Measurements from ENCODE around the gene CASZ1.

Gene CASZ1

DNA sequence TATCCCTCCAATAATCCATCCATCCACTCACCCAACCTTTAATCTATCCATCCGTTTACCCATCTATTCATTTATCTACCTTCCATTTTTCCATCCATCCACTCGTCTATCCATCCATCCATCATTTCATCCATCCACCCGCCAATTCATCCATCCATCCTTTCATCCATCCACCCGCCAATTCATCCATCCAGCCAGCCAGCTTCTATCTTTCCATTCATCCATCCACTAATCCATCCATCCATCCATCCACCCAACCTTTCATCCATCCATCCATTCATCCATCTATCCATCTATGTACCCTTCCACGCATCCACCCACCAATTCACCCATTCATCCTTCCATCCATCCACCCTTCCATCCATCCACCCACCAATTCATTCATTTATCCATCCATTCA lies 10.5 kb upstream of the CASZ1 start:
- FAIRE-seq (no peak), DNase-seq (ENCODE audit: insufficient read length) (no peak)
- TF ChIP-seq POLR2AphosphoS5 (IDR thresholded peaks at IDR 0.05; ENCODE audit: low read depth, low read length) (no peak), TAF1 (IDR thresholded peaks at IDR 0.05; ENCODE audit: borderline replicate concordance, low read depth, low read length) (no peak), POLR2A (IDR thresholded peaks at IDR 0.05; ENCODE audit: low read depth, low read length) (no peak)

DNA sequence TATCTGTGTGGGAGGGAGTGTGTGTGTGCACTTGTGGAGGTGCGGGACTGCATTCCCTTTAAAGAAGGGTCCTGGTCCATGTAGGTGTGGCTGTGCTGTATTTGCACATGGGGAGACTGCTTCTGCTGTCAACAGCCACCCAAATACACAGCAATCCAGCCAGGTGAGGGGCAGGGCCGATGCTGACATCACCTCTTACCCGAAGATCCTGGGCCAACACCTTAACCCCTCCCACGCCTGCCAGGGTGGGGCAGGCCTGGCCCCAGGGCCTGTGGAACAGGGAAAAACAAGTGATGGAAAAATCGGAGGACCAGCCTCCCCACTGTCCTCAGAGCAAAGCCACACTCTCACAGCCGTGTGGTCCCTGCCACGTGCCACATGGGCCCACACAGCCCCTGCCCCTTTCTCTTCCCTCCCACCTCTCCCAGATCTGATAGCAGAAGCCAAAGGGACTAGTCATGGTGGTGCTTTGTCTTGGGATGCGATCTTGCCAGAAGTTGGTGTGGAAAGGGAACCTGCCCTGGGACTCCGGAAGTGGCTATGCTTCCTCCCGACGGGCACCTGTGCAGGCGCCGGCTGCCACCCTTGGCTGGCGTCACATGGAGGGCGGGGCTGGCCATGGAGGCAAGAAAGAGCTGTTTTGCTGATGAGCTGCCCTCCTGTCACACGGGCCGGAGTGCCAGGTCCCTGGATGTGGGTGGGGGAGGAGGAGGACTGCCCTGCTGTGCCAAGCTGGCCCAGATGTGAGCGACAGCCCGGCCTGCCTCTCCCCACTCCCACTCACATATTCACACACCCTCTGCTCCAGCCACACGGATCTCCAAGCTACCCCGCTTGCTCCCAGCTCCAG lies 7.8 kb upstream of the CASZ1 start:
- FAIRE-seq (no peak), DNase-seq (ENCODE audit: insufficient read length) (no peak)
- TF ChIP-seq POLR2AphosphoS5 (IDR thresholded peaks at IDR 0.05; ENCODE audit: low read depth, low read length) = no peak
- no peak for TF ChIP-seq TAF1 (IDR thresholded peaks at IDR 0.05; ENCODE audit: borderline replicate concordance, low read depth, low read length)
- no peak for TF ChIP-seq POLR2A (IDR thresholded peaks at IDR 0.05; ENCODE audit: low read depth, low read length)

DNA sequence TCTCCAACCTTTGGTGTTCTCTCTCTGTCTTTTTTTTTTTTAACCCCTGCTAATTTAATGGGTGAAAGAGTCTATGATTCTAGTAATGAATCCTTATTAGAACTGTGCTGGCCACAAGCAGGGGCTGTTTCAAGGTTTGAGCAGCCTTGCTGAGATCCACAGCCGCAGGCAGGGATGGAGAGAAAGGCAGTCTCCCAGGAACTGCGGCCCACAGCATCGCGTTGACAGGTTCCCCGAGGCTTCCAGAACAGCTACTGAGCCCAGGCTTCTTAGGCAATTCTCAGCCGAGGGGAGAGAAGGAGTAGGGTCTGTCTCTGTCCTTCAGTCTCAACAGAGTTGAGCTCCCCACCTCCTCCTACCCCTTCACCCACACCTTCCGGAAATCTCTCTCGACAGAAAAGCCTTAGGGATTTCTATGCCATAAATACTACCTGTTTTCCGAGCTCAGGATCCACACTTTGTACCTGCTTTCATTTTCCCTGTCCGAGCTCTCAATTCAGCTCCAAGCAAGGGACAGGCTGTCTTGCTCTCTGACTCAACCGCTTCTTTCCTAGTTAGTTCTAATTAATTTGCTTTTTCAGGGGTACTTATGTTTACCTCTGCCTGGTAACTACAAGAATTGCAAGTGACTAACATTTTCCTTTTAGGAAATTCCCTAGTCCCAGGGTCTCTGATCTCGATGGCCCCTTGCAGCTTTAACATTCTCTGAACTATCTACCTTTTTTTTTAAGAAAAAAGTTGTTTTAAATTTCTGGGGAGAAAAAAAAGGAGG lies 6.7 kb upstream of the CASZ1 start:
- DNase-seq (ENCODE audit: insufficient read length) (no peak), FAIRE-seq (no peak)
- no peak for TF ChIP-seq POLR2A (IDR thresholded peaks at IDR 0.05; ENCODE audit: low read depth, low read length)
- no peak for TF ChIP-seq POLR2AphosphoS5 (IDR thresholded peaks at IDR 0.05; ENCODE audit: low read depth, low read length)

DNA sequence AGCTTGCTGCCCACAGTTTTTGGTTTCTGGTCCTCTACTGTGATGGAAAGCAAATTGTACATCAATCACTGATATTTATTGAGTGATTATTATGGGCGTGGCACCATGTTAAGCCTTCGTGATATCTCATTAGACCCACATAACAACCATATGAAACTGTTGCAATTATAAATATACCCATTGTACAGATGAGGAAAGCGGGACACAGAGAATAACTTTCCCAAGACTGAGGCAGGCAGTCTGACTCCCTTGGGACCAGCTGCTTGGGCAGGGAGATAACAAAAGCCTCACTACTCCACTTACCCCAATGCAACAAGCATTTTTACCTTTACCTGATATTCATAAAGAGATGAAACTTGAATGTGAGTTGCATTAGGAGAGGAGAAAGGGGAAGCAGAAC lies 4.3 kb upstream of the CASZ1 start:
- DNase-seq (ENCODE audit: insufficient read length) (no peak), FAIRE-seq (no peak)
- TF ChIP-seq POLR2A (IDR thresholded peaks at IDR 0.05; ENCODE audit: low read depth, low read length) (no peak), POLR2AphosphoS5 (IDR thresholded peaks at IDR 0.05; ENCODE audit: low read depth, low read length) (no peak), TAF1 (IDR thresholded peaks at IDR 0.05; ENCODE audit: borderline replicate concordance, low read depth, low read length) (no peak)

DNA sequence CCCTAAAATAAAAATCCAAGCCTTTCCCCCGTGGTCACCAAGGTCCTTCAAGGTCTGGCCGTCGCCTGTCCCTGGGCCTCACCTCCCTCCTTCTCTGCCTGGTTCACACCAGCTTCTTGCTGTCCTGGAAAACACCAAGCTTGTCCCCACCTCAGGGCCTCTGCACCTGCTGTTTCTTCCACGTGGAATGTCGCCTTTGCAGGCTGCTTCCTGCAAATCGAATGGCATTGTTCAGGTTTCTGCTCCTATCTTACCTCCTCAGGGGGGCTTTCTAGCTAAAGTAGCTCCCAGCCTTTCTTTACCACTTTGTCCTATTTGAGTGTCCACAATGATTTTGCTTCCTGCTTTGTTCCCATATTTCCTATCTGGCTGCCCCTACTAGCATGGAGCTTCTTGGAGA lies 3.3 kb upstream of the CASZ1 start:
- FAIRE-seq (no peak), DNase-seq (ENCODE audit: insufficient read length) (no peak)
- no peak for TF ChIP-seq TAF1 (IDR thresholded peaks at IDR 0.05; ENCODE audit: borderline replicate concordance, low read depth, low read length)
- no peak for TF ChIP-seq POLR2AphosphoS5 (IDR thresholded peaks at IDR 0.05; ENCODE audit: low read depth, low read length)
- no peak for TF ChIP-seq POLR2A (IDR thresholded peaks at IDR 0.05; ENCODE audit: low read depth, low read length)

DNA sequence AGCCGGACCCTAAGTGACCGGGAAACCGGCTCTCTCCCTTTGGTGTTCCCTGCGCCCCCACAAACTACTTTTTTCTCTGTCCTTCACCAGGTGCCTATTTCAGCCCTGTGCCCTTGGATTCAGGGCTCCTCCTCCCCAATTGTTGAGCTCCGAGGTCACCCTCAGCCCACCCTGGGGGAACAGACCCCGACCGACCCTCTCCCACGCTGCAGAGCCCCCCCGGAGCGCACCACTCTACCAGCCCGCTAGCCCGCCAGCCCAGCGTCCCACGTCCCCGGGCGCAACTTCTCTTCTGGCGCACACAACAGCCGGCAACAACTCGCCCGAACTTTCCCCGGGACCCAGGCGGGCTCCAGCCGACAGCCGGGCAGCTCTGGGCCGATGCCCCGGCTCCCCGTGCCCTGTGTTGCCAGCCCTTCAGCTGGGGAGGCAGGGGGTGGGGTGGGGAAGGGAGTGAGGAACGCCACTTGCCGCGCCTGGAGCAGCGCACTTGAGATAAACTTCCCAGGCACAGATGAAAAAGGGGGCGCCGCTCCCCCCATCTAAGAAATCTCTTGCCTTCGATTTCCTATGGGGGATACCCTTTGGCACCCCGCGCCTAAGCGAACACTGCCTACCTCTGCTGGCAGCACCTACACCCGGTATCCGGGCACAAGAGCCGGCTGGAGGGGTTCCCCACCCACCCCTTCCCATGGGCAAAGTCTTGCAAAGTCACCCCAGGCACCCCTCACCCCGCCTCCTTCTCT lies 997 bp downstream of the CASZ1 start:
- TF ChIP-seq TAF1 (IDR thresholded peaks at IDR 0.05; ENCODE audit: borderline replicate concordance, low read depth, low read length) (no peak), POLR2A (IDR thresholded peaks at IDR 0.05; ENCODE audit: low read depth, low read length) (no peak), POLR2AphosphoS5 (IDR thresholded peaks at IDR 0.05; ENCODE audit: low read depth, low read length) (no peak)
- DNase-seq (ENCODE audit: insufficient read length) = no peak
- FAIRE-seq = no peak

DNA sequence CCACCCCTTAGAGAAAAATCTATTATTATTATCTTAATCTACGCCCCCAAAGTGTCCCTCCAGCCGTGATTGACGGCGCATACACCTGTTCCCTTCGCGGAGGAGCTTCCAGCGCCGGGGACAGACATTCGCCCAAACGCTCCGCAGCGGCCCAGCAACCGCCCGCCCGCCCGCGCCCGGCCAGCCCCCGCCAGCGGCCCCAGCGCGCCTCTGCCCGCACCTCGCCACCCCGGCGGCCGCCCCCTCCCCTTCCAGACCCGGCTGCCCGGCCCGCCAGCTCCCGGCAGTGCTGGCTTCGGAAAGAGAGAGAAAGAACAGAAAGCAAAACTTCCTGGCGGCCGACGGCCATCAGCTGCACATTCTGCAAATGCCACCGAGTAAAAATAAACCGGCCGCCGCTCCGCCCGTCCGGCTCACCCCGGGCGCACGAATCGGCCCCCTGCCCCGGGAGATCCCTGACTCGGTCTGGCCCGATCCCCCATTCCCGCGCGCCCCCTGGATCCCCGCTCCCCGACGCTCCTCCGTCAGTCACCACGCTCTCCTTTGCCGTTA lies 1.6 kb downstream of the CASZ1 start:
- TF ChIP-seq POLR2A (IDR thresholded peaks at IDR 0.05; ENCODE audit: low read depth, low read length) (no peak), POLR2AphosphoS5 (IDR thresholded peaks at IDR 0.05; ENCODE audit: low read depth, low read length) (no peak), TAF1 (IDR thresholded peaks at IDR 0.05; ENCODE audit: borderline replicate concordance, low read depth, low read length) (no peak)
- FAIRE-seq (no peak), DNase-seq (ENCODE audit: insufficient read length) (no peak)

DNA sequence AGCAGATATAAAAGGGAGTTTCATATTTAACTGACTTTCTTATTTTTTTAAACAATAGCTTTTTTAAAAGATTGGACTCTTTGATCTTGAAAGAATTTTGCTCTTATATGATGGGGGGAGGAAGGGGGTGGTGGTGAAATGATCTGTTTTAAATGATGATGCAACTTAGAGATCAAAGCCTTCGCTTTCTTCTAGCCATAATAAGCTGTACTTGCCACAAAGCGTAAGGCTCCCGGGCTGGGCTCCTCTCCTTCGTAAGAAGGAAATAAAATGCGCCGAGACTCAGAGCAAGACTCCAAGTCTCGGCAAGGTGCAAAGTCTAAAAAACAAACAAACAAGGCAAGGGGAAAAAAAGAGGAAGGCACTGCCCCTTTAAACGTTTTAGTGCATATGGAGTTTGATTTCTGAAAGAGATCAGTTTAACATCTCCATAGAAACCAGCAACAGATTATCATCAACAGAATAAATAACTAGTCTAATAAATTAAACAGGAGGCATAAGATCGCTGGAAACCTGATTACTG lies 3.3 kb downstream of the CASZ1 start:
- DNase-seq (ENCODE audit: insufficient read length) (no peak), FAIRE-seq (no peak)
- TF ChIP-seq POLR2A (IDR thresholded peaks at IDR 0.05; ENCODE audit: low read depth, low read length) = no peak
- no peak for TF ChIP-seq POLR2AphosphoS5 (IDR thresholded peaks at IDR 0.05; ENCODE audit: low read depth, low read length)
- TF ChIP-seq TAF1 (IDR thresholded peaks at IDR 0.05; ENCODE audit: borderline replicate concordance, low read depth, low read length) = no peak

DNA sequence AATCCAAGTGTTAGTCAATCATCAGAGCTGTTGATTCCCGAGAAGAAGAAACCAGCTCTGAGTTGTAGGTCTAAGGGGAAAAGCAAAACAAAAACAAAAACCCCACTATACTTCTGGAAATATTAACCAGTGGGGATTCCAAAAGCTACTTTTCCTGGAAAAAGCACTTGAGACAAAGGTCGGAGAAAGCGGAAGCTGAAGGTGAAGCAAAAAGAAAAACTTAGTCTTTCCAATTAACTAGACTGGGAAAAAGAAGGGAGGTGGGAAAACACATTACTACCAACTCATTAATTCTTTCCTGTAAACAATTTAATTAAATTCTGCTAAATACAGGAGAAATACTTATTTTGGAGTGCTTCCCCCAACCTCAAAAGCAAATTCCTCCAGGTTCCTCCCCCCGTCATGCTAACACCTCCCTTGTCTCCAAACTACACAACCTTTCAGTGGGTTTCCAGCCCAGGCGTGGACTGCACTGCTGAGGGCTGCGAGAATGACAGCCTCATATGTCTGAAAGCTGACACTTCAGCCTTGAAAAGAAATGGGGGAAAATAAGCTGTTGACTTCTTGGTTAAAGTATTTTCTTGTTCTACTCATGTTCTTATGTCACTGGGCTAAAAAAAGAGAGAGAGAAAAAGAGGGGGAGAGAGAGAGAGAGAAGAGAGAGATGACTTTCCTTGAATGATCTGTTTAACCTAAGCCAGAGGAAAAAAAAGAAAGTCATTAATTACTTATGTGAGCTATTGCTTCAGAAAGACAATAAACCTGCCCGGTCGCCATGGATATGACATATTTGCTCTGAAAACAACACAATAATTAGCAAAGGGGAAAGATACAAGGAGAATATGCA lies 5.1 kb downstream of the CASZ1 start:
- no peak for DNase-seq (ENCODE audit: insufficient read length)
- TF ChIP-seq POLR2A (IDR thresholded peaks at IDR 0.05; ENCODE audit: low read depth, low read length) = no peak
- TF ChIP-seq TAF1 (IDR thresholded peaks at IDR 0.05; ENCODE audit: borderline replicate concordance, low read depth, low read length) = no peak
- TF ChIP-seq POLR2AphosphoS5 (IDR thresholded peaks at IDR 0.05; ENCODE audit: low read depth, low read length) = no peak
- no peak for FAIRE-seq

Data from GM12892 (cell line).